HL-60 (cell line): ENCODE data around the gene AKAP8.

Experiments
- DNase-seq, 2 experiments: peaks; one replicate each; pipeline ENCODE4 v3.0.0-alpha.2; 2010 to 2020; ENCODE audit warnings: low read depth in 1 of 2, low spot score in 1 of 2
- H3K27ac ChIP-seq: fragments of 250-450 bp; sonication (Bioruptor Pico); replicated peaks from 2 replicates; pipeline ENCODE4 v1.5.1; 2020; ENCODE audit warnings: mild to moderate bottlenecking, moderate library complexity
- H3K27me3 ChIP-seq: fragments of 250-450 bp; sonication (Bioruptor Pico); 2 replicates; pipeline ENCODE4 v1.5.1; 2021; ENCODE audit warnings: mild to moderate bottlenecking, moderate library complexity; ENCODE audit not compliant: insufficient read depth, poor library complexity, severe bottlenecking
- H3K4me3 ChIP-seq: replicated peaks from 2 replicates; pipeline ENCODE4 v1.5.1; 2011; ENCODE audit warnings: mild to moderate bottlenecking, control low read depth, low read length; ENCODE audit not compliant: insufficient read depth
- GABPA ChIP-seq: IDR thresholded peaks from 2 replicates; pipeline ENCODE4 v1.6.1; 2012; ENCODE audit warnings: low read depth
- POLR2AphosphoS5 ChIP-seq: IDR thresholded peaks from 2 replicates; pipeline ENCODE4 v1.6.1; 2012; ENCODE audit warnings: low read depth
- SPI1 ChIP-seq: IDR thresholded peaks from 2 replicates; pipeline ENCODE4 v1.6.1; 2012; ENCODE audit warnings: low read depth, mild to moderate bottlenecking, borderline replicate concordance
- TF ChIP-seq, protein P1 (sequence below): IDR thresholded peaks from 2 replicates; pipeline ENCODE4 v1.6.1; 2012; ENCODE audit warnings: low read depth; ENCODE audit not compliant: insufficient replicate concordance
- TF ChIP-seq, protein P2 (sequence below): IDR thresholded peaks from one replicate; pipeline ENCODE4 v1.5.1; 2011; ENCODE audit warnings: low read length, control low read depth, inconsistent platforms; ENCODE audit not compliant: insufficient read depth

Gene AKAP8

DNA sequence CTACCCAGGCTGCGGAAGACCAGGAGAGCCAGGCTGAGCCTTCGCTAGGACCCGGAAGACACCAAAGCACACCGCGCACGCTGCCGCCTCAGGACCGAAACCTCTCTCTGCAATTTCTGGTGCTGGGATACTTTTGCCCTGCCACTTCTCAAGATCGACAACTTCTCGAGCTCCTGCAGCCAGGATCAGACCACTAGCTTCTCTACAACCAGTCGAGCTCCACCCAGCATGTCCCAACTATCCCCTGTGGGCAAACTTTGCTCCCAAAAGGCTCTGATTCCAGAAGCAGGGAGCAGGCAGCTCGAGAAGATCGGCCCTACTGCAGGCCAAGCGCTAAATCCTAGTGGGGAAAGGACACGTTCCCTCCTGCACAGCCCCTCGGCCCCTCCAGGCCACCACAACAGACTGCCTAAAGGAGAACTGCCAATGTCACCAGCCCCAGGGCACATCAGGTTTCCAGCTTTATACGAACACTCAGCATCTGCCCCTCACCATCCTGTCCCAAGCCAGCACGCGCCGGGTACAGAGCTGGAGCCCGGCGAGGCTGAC, 979 bp downstream of the AKAP8 start:
- DNase-seq: peak in 1 of 2 experiments; percentile 56
- Histone ChIP-seq H3K4me3 (peak overlapping the region; percentile 80), H3K27ac (peak overlapping the region; percentile 96), H3K27me3 (no peaks in the 10 kb centered on the region)
- TF ChIP-seq GABPA: 0 out of 2 replicates have a peak, but pooled peaks have one; percentile 2
- TF ChIP-seq, protein P1, sequence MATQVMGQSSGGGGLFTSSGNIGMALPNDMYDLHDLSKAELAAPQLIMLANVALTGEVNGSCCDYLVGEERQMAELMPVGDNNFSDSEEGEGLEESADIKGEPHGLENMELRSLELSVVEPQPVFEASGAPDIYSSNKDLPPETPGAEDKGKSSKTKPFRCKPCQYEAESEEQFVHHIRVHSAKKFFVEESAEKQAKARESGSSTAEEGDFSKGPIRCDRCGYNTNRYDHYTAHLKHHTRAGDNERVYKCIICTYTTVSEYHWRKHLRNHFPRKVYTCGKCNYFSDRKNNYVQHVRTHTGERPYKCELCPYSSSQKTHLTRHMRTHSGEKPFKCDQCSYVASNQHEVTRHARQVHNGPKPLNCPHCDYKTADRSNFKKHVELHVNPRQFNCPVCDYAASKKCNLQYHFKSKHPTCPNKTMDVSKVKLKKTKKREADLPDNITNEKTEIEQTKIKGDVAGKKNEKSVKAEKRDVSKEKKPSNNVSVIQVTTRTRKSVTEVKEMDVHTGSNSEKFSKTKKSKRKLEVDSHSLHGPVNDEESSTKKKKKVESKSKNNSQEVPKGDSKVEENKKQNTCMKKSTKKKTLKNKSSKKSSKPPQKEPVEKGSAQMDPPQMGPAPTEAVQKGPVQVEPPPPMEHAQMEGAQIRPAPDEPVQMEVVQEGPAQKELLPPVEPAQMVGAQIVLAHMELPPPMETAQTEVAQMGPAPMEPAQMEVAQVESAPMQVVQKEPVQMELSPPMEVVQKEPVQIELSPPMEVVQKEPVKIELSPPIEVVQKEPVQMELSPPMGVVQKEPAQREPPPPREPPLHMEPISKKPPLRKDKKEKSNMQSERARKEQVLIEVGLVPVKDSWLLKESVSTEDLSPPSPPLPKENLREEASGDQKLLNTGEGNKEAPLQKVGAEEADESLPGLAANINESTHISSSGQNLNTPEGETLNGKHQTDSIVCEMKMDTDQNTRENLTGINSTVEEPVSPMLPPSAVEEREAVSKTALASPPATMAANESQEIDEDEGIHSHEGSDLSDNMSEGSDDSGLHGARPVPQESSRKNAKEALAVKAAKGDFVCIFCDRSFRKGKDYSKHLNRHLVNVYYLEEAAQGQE: no peak
- no peak for TF ChIP-seq SPI1
- TF ChIP-seq POLR2AphosphoS5: 0 out of 2 replicates have a peak, but pooled peaks have one; percentile 25
- TF ChIP-seq, protein P2, sequence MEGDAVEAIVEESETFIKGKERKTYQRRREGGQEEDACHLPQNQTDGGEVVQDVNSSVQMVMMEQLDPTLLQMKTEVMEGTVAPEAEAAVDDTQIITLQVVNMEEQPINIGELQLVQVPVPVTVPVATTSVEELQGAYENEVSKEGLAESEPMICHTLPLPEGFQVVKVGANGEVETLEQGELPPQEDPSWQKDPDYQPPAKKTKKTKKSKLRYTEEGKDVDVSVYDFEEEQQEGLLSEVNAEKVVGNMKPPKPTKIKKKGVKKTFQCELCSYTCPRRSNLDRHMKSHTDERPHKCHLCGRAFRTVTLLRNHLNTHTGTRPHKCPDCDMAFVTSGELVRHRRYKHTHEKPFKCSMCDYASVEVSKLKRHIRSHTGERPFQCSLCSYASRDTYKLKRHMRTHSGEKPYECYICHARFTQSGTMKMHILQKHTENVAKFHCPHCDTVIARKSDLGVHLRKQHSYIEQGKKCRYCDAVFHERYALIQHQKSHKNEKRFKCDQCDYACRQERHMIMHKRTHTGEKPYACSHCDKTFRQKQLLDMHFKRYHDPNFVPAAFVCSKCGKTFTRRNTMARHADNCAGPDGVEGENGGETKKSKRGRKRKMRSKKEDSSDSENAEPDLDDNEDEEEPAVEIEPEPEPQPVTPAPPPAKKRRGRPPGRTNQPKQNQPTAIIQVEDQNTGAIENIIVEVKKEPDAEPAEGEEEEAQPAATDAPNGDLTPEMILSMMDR: no peak

DNA sequence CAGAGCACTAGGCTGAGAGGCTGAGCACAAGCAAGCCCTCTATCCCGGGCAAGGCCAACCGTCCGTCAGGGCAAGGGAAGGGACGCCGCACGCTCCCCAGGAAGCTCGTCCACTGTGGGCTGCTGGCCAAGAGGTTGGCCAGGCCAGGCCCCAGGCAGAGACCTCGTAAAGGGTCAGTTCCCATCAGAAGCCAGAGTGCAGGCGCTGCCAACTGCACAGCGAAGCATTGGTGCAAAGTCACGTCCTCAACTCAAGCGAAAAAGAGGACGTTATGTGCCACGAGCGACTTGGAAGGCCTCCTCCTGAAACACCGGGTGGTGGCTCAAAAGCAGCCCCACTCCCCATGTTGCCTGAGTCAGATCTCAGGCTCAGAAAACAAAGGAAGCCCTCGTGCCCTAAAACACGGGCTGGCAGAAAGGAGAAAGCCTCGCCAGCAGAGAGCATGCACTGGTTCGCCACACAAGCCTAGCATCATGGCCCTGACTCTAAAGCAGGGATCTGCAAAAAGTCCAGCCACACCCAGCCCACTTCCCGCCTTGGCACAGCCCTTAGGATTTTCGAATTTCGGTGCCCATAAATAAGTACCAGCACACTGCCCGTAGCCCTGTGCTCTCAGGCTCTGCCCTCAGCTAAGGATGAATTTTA, 4.7 kb downstream of the AKAP8 start:
- H3K4me3 ChIP-seq: no peak overlapping the region
- DNase-seq: no peak
- TF ChIP-seq GABPA: no peak
- TF ChIP-seq SPI1: no peak
- TF ChIP-seq, protein P1: no peak
- TF ChIP-seq, protein P2: no peak
- TF ChIP-seq POLR2AphosphoS5: no peak
- no peak overlapping the region for H3K27ac ChIP-seq
- no peaks in the 10 kb centered on the region for H3K27me3 ChIP-seq

DNA sequence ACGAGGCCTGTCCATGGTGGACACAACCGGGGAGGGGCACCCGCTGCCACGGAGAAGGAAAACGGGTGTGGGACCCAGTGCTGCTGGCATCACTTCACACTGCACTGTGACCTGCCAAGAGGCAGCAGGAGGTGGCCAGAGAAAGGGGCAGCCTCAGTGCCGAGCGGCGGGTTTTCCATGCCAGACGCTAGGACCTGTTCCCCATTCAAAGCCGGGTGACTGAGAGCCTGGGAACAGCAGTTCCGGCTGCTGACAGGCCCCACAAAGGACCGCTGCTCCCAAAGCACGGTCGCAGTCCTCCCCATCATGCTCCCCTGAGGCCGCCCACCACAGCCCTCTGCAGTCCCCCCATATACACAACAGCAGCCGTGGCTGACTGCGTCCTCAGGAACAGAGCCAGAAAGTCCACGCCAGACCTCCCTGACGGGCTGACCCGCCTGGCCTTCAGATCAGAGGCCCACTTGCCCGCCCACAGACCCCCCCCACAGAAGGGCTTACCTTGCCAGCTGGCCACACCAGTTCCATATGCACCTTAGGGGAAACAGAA, 5.4 kb downstream of the AKAP8 start:
- Histone ChIP-seq H3K27ac (no peak overlapping the region), H3K4me3 (no peak overlapping the region), H3K27me3 (no peaks in the 10 kb centered on the region)
- no peak for TF ChIP-seq GABPA
- TF ChIP-seq, protein P1: no peak
- TF ChIP-seq, protein P2: no peak
- TF ChIP-seq POLR2AphosphoS5: no peak
- no peak for TF ChIP-seq SPI1
- DNase-seq: no peak
